ENCODE data around the gene COL4A3.

The COL4A3 gene

GRCh38 chr2:227296671-227297405 lies 132.4 kb downstream of the COL4A3 start:
- DNase-seq = no peak

GRCh38 chr2:227301523-227301922 lies 137.1 kb downstream of the COL4A3 start:
- no peak for DNase-seq

DNA sequence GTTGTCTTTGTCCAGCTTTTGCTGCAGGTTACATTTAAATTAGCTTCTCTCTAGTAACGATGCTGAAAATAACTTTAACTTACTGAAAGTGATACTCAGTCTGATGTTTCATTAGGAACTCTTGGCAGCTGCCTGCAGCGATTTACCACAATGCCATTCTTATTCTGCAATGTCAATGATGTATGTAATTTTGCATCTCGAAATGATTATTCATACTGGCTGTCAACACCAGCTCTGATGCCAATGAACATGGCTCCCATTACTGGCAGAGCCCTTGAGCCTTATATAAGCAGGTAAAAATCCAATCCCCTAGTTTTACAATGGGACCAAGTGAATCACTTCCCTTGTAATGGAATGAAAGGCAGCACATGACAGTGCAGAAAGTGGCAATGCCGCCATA lies 144.4 kb downstream of the COL4A3 start:
- no peak for DNase-seq

GRCh38 chr2:227310756-227311110 lies 146.3 kb downstream of the COL4A3 start:
- DNase-seq = no peak

DNA sequence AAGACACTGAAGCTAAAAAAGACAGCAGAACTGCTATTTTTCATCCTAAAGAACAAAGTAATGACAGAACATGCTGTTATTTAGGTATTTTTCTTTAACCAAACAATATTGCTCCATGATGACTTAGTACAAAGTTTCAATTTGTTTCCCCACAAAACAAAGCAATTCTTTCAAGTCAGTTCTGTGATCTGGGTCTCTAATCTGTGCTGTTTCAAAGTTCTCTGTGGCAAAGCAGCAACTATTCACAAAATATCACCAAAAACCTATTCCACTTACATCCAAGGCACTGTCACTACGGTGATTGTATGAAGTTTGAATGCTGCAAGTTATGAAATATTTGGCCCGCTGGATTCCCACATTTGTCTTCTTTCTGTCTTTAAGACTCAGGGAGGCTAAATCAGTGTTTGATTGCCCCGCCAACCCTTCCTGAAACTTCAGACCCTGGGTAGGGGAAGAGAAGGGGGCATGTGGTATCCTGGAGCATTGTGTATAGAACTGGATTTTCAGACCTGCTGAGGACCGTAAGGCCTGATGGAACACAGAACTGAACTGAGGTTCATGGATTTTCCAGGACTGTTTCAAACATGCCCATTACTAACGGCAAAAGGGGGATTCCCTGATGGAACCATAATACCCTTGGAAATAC lies 147.6 kb downstream of the COL4A3 start:
- DNase-seq = no peak

DNA sequence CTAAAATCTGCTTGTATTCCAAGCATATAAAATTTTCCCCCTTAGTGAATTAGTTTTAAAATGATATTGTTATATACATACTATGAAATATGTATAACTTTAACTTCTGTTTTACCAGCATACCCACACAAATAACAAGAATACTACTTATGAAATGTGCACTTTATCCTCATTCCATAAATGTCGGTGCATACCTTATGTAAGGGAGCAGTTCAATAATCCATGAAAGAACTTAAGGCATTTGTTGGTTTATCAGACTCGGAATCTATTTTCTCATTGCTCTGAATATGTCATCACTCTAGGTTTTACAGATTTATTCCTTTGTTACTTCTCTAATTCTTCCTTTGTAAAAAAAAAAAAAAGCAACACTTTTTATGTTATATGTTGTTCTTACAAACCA lies 148.2 kb downstream of the COL4A3 start:
- DNase-seq = no peak

GRCh38 chr2:227313310-227313709 lies 148.9 kb downstream of the COL4A3 start:
- no peak for DNase-seq

DNA sequence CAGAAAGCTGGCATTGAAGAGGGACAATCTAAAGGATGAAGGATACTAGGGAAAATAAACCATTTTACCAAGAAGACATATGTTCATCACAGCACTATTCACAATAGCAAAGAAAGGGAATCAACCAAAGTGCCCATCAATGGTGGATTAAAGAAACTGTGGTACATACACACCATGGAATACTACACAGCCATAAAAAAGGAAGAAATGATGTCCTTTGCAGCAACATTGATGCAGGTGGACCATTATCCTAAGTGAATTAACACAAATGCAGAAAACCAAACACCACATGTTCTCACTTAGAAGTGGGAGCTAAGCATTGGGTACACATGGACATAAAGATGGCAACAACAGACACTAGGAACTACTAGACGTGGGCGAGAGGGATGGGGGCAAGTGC lies 153.4 kb downstream of the COL4A3 start:
- DNase-seq = no peak

DNA sequence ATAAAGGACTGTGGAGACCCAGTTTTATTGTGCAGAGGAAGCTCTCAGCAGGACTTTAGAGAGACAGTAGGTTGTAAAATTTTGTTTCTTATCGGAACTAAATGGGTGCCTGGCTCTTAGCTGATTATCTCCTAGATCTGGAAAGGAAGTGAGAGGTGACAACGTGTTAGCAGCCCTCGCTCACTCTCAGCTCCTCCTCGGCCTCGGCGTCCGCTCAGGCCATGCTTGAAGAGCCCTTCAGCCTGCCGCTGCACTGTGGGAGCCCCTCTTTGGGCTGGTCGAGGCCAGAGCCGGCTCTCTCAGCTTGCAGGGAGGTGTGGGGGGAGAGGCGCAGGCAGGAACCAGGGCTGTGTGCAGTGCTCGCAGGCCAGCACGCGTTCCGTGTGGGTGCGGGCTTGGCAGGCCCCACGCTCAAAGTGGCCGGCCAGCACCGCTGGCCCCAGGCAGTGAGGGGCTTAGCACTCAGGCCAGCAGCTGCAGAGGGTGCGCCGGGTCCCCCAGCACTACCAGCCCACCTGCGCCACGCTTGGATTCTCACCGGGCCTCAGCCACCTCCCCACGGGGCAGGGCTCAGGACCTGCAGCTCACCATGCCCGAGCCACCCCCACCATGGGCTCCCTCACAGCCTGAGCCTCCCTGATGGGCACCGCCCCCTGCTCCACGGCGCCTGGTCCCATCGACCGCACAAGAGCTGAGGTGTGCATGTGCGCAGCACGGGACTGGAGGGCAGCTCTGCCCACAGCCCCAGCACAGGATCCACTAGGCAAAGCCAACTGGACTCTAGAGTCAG lies 156.1 kb downstream of the COL4A3 start:
- DNase-seq = no peak

DNA sequence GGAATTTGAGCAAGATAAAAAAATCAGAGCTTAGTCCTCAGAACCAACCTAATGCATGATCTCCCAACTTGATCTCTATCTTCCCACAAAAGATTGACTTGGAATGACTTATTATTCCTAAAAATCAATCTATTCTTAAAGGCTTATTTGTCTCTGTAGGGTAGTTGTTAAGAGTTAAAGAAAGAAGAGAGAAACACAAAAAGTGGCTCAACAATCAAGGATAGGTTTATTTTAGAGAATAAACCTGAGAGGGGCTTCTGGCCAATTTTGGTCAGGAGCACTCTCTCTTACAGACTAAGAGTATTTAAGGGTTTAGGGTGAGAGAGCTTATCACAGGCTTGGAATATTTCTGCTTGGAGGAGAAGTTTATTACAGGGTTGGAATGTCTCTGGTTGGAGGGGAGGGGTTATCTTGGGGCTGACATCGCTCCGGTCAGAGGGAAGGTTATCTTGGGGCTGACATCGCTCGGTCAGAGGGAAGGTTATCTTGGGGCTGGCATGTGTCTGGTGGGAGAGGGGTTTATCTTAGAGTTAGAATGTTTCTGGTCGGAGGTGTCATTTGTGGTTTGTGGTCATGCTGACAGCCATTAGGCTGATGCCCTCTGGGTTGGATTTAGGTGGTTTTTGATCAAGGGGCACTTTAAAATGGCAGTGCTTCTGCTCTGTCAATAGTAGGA lies 158.2 kb downstream of the COL4A3 start:
- DNase-seq = no peak

DNA sequence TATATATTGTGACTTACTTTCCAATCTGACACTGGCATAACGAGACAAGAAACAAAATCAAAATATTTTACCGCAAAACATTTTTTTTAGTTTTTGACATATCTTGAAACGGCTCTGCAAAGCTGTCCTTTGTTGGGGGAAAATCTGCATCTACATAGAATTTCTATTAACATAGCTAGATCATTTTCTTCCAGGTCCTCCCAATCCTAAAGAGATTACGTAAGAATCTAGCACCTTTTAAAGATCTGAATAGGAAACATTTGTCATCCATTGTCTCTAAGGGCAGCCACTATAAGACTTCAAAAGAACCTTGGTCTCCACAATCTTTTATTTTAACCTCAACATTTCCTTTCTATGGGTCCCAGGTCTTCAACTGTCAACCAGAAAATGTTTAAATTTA lies 159.4 kb downstream of the COL4A3 start:
- no peak for DNase-seq

DNA sequence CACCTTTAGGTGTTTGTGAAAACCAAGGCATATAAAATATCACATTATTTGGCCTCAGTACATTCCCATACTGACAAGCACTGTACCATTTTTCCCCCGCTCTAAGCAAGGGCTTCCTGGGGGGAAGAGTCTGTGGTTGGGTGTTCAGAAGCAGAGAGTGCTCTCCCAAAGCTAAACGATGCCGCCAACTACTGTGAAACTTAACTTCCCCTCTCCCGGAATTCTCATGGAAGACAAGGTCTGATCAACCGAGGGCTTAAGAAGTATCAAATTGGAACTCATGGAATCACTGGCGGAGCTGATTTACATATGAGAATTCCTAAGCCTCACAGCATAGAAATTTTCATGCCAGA lies 160.2 kb downstream of the COL4A3 start:
- DNase-seq = no peak

- DNase-seq = peak; percentile 96
Measured at GRCh38 chr2:227324995-227325838, 160.8 kb downstream of the COL4A3 start, which contains the start of gene MFF. TSS of gene MFF (plus strand) at chr2:227325251. CDS start at chr2:227330666, 5,415 bp downstream.

- DNase-seq = no peak
Measured at GRCh38 chr2:227325839-227326195, 161.4 kb downstream of the COL4A3 start.

- no peak for DNase-seq
Measured at GRCh38 chr2:227326783-227327182, 162.4 kb downstream of the COL4A3 start.

GRCh38 chr2:227335713-227336112 lies 171.3 kb downstream of the COL4A3 start:
- DNase-seq = no peak

DNA sequence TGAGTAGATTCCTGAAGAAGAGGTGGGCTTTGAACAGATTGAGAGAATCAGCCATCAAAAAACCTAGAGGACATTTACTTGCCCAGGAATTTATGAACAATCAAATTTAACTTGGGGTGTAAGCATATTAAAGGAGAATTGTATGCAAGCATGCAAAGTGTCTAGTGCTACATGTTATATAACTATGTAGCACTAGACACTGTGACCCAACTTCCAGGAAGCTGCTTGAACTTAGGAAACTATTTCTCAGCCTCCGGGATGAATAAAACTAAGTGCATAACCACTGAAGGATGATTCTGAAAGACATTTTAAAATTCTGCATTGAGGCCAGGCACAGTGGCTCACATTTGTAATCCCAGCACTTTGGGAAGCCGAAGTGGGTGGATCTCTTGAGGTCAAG lies 173.0 kb downstream of the COL4A3 start:
- DNase-seq = no peak

- no peak for DNase-seq
Measured at GRCh38 chr2:227339098-227339599, 174.7 kb downstream of the COL4A3 start.

- DNase-seq = no peak
Measured at GRCh38 chr2:227340106-227340505, 175.7 kb downstream of the COL4A3 start.

GRCh38 chr2:227341553-227341952 lies 177.1 kb downstream of the COL4A3 start:
- no peak for DNase-seq

DNA sequence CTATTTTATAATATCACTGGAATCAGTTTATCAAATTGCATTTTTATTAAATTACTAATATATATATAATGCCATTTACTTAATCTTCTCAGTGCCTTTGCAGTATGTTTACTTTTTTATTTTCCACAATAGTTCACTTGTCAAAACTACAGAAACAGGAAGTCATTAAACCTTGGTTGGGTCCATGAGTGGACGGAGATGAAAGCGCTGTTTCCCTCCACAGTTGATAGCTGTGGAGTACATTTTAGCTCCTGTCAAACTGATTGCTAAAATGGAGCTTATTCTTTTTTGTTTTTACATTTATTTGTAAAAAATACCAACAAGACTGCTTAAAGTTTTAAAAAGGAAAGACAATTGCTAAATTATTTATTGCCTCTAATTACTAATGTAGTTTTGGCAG lies 179.8 kb downstream of the COL4A3 start:
- DNase-seq = no peak

GRCh38 chr2:227347117-227347516 lies 182.7 kb downstream of the COL4A3 start:
- no peak for DNase-seq

All from activated CD8-positive, alpha-beta memory T cell treated with anti-CD3 and anti-CD28 coated beads, Interleukin-2, amount 50 U/mL, for 48 hours (primary cell).